ENCODE results near the gene ELMO1.
A peak's percentile ranks its signal among the peaks of the same experiment; 100 is the strongest.

Gene ELMO1

DNA sequence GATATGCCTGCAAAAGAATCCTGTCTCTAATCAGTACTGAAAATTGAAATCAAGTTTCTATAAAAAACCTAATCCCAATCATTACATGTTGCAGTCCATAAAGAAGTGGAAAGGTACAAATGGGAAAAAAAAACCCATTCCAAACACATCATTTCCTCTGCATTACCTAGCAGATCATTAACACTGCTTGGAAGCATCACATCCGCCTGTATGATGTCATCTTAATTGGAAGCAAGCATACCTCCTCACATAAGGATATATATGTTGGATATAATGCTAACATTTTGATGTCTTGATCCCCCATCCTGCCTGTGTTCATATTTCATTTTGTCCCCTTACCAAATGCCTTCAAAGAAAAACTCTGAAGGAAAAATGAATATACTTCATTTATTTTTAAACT lies 483.0 kb downstream of the ELMO1 start:
- no peak for DNase-seq

DNA sequence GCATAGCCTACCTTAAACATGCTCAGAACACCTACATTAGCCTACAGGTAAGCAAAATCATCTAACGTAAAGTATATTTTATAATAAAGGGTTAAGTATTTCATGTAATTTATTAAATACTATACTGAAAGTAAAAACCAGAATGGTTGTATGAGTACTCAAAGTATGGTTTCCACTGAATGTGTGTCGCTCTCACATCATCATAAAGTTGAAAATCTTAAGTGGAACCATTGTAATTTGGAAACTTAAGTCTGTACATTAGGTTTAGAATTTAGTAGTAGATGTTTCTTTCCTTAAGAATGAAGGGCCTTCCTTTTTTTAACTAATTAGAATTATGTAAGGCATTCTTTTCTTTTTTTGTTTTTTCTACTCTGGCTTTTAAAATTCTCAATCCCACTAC lies 484.4 kb downstream of the ELMO1 start:
- no peak for DNase-seq

DNA sequence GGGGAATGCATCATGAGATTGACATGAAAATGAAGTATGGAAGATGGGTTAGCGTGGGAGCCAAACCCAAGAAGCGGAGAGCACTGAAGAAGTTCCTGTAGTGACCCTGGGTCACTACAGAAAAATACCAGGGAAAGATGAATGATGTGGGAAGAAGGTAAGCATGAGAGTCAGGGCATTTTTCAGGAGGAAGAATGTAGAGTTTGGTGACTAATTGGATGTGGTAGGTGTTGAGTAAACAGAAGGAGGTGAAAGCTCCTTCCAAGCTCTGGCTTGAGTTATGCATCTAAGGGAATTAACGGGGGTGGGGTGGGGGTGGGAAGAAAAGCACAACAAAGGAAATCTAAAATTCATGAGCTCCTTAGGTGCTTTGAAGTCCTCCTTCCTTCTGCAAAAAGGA lies 486.3 kb downstream of the ELMO1 start:
- DNase-seq, result no peak

DNA sequence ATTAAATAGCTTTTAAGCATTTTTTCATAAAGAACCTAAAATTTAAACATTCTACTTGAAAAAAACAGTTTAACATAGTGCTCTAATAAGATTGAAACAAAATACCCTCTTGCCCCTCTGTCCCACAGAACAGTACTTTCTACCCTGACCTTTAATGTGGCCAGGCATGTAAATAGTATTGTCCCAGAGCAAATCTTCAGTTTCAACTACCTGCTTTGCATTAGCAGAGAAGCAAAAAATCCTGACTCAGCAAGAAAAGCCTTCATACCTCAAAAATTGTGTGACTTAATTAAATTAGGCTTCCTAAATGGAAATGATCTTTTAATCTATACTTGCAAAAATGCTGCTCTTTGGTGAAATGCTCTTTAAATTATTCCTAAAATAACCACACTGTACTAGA lies 487.0 kb downstream of the ELMO1 start:
- DNase-seq, result no peak

DNA sequence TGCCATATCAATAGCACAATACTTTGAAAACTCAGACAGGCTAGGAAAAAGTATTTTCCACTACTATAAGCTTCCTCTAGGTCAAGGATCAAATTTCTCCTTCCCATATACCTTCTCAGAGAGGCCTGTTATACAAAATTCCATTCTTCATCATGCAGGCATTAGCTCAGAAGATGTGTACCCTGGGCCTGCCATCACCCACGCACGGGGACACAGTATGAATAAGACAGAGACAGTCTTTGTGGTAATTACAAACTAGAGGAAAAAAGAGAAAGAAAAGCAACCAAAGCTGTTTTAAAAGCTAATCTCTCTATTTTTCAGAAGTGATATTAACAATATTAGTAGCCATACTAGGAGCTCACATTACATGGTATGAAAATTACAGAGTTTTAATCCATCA lies 487.6 kb downstream of the ELMO1 start:
- DNase-seq, result no peak

DNA sequence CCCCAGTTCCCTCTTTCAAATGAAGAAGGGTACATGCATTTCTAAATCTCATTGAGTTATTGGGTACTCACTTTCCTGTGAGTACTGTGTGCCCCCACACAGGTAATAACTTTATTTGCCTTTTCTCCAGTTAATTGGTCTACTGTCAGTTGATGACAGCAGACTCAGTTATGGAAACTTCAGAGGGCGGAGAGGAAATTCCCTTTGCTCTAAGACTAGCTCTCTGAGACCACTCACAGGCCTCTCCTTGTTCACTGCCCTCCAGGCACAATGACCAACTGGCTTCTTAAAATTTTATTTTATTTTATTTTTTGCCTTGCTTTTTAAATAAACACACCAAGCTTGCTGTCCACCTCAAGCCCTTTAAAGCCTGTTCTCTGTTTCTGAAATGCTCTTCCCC lies 488.6 kb downstream of the ELMO1 start:
- no peak for DNase-seq

DNA sequence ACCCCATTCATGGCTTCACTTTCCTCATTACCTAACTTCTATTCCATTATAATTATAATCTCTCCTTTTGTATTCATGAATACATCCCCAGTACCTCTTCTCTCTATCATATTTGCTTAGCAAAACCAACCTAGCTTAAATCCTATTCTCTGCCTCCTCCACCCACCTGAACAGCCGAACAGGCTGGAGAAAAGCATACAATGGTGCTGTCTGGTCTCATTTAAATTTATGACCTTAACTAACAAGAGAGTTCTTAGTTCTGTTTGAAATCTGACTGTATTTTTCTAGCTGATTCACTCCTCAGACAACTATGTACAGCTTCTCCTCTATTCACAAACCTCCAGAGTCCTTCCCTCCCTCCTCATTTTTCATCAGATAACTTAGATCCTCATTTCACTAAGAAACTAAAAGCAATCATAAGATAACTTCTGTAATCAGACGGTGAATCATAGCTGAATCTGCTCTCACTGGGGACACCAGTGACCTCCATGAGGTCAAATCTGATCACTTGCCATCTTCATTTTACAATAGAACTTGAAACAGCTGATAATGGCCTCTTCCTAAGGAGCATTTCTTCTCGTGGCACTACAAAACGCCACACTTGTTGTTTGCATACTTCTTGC lies 490.4 kb downstream of the ELMO1 start:
- DNase-seq, result no peak

DNA sequence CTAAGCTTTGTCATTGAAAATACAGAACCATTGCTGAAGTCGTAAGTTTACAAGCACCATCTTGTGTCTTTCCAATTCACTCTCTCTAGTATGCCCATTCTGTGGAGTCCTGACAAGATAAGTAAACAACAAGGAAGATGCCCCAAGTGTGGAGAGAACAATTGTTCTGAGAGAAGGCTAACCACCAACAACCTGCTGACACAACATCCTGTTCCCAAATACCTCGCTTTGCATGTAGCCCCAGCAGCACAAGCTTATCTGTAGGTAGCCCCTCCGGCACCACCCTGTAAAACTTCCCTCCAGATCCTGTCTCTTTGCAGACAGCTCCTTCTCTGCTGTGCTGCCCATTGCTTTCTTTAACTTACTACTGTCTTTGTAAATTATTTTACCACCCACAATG lies 491.0 kb downstream of the ELMO1 start:
- DNase-seq, result no peak

DNA sequence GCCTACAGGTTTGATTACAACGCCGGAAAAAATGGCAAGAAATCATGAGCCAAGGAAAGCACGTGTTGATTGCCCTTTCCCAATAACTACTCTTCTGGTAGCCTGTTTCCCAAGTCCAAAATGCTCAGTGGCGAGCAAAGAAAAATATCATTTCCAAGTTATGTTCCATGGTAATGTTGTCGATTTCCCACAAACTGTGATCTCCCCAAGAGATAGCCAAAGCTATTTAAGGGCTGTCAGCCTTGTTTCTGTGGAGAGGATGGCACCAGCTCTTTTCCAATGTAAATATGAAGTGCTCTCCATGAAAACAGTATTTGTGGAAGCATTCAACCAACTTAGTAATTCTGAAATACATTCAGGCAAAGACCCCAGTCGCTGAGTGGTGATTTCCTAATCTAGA lies 491.9 kb downstream of the ELMO1 start:
- DNase-seq, result no peak

DNA sequence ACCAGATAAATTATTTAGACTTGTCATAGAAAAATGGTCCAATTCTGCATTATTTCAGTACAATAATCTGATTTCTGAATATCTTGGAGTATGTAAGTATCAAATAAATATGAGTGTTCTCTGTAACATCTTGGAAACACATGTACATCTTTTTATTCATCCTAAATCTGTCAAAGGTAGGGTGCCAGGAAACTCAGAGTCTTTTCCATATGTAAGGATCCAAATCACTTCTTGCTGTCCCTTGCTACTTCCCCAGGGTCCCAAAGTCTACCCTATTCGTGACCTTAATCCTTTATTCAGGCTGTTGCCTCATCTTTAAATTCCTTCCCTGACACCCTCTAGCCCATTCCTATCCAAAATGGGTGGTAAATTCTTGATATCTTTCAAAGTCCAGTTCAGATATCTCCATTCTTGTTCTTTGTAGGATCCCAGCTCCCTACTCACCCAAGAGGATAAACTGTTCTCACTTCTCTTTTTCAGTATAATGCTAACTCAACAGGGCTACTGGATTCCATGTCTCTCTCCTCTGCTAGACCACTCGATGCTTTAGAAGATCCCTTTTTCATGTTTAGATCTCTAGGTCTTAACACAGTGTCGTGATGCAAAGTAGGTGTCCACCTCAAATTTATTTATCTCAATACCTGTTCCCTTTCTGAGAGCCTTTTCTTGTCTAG lies 493.1 kb downstream of the ELMO1 start:
- no peak for DNase-seq

DNA sequence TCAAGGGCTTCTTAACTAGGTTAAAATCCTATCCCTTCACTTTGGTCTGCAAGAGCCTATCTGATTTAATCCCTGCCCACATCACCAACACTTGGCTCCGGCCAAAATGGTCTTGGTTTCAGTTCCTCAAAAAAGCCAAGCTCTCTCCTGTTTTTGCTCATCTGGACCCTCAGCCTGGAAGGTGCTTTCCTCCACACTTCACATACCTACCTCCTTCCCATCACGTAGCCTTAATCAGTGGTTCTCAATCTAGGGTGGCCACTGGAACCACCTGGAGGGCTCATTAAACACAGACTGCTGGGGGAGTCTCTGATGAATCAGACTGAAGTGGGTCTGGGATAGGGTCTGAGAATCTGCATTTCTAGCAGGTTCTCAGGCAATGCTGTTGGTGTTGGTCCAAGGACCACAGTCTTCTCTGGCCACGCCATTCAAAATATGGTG lies 497.4 kb downstream of the ELMO1 start:
- no peak for DNase-seq

DNA sequence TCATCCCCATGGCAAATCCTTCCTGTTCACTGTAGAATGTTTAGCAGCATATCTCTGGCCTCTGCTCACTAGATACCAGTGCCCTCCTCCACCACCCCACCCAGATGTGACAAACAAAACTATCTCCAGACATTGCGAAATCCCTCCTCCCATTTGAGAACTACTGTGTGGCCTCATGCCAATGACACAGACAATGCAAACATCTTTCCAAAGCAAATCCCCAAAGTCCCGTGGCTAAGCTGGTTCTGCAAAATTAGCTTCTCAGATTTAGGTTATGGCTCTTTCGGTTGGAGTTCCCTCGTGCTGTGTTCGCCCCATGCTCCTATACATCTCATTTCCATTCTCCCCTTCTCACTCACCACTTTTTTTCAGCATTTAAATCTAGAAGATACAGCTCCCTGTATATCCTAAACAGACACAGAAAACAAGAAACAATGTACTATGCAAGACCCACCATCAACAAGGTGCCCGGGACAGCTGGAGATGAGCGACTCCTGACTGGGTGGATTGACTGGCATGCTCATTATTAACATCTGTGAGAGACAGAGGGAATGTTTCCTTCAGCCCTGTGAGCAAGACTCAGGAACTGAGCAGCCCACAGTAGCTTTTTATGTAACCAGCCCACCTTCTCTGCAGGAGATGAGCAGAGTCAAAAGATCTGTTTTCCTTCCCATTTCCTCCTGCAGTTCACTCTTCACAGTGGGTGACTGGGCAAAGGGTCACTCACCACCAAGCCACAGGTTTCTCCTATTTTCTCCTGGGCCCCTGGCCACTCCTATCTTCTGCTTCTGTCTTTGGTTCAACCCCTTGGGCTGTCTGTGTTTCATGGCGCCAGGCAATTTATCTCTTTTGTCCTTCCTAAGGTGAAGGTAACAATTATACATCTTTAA lies 498.7 kb downstream of the ELMO1 start:
- peak; percentile 41 for DNase-seq

DNA sequence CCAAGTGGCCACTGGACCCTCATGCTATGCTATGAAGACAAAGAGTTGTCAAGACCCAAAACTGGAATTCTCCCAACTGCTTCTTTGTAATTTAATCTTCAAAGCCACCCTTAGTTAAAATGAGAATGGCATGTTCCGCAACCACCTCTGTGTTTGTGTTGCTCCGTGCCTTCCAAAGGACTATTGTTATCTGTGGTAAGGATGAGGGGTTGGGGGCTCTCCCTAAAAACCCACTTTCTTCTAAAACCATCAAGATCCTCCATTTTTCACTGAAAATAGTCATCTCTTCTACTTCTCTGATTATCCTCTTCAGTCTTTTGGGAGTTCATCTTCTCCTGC lies 502.3 kb downstream of the ELMO1 start:
- DNase-seq, result no peak

DNA sequence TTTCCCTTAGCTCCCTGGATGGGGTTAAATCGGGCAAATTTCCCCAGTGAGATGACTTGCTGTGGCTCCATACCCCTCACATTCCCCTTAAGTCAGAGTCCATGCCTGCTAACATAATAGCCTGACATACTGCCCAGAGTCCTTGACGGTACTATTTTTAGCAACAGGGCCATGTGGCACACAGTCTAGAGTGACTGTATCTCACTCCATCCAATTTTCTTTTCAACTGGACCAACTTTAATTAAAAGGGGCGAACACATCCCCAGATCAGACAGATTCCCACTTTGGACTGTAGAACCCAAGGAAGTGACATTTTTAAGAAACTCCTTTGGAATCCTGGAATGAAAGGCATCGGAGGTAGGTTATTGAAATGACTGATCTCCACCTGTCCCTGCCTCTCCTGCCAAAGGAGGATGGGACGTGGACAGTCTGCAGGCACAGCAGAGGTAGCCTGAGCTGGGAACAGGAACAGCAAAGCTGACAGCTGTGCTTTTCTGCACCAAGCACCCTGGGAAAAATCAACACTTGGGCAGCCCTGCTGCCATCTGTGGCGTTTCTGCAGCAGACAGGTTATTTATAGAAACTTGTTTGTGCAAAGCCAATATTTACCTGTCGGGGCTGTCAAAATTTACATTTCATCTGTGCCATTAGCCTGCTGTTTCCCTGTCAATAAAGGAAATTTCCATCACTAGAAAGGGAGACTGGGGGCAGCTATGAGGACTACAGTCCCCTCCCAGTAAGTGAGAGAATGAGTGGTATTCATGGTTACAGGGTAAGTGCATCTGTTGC lies 502.9 kb downstream of the ELMO1 start:
- DNase-seq, result no peak

DNA sequence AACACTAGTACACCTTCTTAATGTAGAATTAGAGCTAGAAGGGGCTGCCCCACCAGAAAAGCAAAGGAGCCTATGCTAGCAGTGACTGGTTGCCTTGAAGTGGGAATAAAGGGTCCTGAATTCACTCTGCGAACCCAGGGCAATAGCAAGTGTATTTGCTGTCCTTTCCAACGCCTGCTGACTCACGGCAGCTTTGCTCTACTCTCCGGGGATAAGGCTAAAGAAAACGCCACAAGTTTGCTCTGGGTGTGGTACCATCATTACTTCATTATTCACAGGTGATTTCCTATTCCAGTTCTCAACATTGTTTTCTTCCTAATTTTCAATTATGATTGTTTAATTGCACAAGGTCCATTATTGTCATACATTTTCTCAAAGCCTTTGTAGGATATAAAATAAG lies 503.8 kb downstream of the ELMO1 start:
- DNase-seq, result no peak

DNA sequence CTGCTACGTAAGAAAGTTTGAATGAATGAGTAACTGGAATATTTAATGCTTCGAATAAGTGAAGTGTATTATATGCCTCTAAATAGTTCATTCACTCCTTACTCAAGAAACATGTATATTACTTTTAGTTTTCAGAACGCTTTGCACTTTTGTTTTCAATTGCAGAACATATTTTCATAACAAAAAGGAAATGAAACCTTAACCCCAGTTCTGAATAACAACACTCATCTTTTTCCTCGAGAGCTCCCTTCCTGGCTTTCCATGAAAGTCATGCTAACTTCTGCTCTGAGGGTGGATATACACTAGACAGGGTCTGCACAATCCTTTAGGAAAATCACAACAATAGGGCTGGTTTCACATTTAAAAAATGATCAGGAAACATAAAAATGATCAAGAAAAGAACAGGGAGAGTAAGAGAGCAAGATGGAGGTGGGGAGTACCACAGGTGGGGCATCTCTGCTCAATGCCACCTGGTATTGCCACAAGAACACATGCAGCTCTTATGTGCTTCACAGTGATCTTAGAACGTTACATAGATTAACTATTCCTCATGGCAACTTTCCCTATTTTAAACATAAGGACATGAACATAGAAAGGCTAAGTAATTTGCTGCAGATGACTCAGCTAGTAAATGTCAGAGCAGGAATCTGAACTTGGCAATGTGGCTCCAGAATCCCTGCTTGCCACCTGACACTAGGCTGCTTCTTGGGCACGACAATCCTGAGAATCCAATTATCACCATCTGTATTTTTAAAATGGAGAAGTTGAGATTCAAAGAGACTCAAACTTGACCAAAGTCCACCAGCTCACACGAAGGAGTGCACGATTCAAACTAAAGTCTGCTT lies 504.9 kb downstream of the ELMO1 start:
- no peak for DNase-seq

DNA sequence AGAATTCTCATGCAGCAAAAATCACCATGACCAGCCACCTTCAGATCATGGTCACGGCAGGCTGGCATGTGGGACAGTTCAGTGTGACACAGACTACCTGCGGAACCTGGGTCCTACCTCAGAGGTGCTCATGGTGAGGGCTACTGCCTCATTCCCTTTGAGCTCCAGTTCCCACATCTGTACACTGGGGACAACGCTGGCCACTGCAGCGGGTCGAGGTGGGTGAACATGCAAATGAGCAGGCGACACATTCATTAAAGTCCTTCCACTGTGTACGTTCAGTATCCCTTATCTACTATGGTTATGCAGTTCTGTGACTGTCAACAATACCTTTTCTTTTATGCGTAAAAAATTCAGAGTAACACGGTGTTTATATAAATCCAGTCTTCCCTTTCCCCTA lies 505.7 kb downstream of the ELMO1 start:
- no peak for DNase-seq

DNA sequence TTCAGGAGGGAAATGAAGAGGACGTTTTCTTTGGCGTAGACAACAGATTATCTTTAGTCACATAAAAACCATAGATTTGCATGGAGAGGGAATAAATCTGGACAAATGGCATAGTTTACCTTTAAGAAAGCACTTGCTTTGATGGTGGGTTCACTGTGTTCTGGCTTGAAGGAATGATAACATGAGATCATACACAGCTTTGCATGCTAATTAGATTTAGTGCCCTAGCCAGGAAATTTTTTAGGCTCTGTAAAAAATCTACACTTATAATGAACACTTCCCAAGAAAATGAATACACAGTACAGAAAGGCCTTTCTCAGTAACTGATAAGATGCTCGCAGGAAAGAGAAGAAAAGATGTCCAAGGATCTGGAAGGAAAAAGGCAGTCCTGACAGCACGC lies 506.1 kb downstream of the ELMO1 start:
- DNase-seq, result no peak

DNA sequence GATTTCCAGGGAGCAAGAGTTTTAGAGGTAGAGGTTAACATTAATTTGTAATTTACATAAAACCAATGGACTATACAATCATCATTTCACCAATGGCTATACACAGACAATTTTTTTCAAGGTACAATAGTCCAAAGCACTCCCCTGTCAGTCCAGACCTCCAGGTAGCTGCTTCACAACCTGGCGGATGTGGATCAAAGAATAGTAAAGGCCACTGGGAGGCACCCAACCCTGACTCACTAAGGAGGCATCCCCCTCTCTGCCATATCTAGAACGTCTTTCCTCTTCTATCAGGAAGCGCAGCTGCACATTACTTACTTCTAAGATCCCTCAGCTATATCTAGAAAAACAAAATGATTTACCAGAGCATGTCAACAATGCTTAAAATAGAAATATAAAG lies 506.6 kb downstream of the ELMO1 start:
- DNase-seq, result no peak

DNA sequence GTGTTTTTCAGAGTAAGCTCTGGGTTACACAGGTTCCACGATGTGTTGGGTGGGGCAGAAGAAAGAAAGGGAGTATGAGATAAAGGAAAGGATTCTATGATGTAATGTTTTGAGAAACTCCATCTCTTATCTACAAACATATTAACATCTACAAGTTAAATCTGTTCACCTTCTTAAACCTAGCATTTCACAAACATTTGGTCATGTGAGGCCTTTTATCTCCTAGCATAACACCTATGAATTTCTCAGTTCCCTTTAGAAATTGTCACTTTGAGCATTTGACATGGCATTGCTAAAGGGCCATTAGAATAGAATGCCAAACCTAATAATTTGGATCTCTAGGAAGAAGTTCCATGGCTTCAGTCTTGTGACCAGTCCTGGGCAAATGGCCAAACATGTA lies 507.3 kb downstream of the ELMO1 start:
- no peak for DNase-seq

DNA sequence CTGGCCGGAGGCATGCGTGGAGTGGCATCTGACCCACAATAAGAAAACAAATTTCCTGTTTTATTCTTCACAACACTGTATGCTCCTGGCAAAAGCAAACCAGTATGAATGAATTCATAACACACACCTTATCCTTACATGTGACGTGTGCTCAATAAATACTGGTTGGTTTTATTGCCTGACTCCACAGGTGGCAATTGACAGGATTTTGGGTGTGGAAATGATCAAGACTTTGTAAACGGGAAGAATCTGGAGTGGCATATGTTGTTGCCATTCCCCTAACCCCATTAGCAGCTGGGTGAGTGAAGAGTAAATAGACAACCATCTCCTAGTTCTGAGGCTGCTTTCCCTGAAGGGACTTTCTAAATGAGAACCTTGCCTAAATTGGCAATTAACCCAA lies 508.8 kb downstream of the ELMO1 start:
- no peak for DNase-seq
